IPS-18a (cell line): ENCODE measurements around the gene TMEM100.

Experiments used
- H3K27ac ChIP-seq: one replicate; pipeline ENCODE4 v1.5.1; 2013; ENCODE audit warnings: low read length
- H3K27me3 ChIP-seq: one replicate; pipeline ENCODE4 v1.6.1; 2013; ENCODE audit warnings: mild to moderate bottlenecking, low read length; ENCODE audit not compliant: control insufficient read depth, insufficient read depth
- H3K36me3 ChIP-seq: one replicate; pipeline ENCODE4 v1.6.1; 2013; ENCODE audit warnings: low read depth, low read length; ENCODE audit not compliant: control insufficient read depth
- H3K4me1 ChIP-seq: one replicate; pipeline ENCODE4 v1.6.1; 2013; ENCODE audit warnings: low read depth, low read length; ENCODE audit not compliant: control insufficient read depth
- H3K4me3 ChIP-seq: one replicate; pipeline ENCODE4 v1.5.1; 2013; ENCODE audit warnings: low read length
- H3K9ac ChIP-seq: one replicate; pipeline ENCODE4 v1.6.1; 2013; ENCODE audit warnings: mild to moderate bottlenecking, low read length, moderate library complexity
- H3K9me3 ChIP-seq: one replicate; pipeline ENCODE4 v1.6.1; 2013; ENCODE audit warnings: low read depth, low read length; ENCODE audit not compliant: control insufficient read depth

The TMEM100 gene, protein sequence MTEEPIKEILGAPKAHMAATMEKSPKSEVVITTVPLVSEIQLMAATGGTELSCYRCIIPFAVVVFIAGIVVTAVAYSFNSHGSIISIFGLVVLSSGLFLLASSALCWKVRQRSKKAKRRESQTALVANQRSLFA

DNA sequence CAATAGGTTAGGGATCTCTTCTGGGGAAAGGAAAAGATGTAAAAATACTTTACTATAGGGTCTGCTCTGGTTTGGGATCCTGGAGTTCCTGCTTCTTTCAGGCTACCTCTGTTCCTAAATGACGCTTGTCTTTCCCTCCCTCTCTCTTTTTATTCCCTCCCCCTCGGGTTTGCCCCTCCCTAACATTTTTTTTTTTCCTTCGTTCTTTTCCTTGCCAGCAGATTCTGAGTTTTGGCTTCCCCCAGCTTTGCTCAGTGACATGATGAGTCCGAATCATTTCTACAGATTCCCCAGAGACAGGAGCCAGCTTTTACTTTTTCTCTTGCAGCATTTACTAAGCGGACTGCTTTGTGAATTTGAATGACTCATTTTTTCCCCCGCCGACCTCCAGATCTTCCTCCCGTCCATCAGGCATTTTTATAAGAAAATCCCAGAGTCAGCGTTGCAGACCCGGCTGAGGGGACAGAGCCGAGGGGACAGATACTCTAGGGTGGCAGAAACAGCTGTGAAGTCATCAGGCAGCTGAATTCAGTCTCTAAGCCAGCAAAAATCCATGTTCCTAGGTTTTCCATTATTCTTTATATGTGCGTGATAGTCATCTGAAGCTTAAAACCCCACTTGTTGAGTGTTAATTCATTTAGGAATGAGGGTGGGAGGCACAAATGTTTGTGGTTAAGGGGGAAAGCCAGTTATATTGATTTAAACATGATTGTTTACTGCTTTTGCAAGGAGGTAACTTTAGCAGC, at the start of gene TMEM100:
Gene TMEM100, minus strand, starts transcription at position 123 of the 746 bp plus-strand sequence. CDS start 1,794 bp downstream, outside the sequence.
- Histone ChIP-seq H3K4me1 (peaks cover 20% of the 10 kb centered on the region), H3K27me3 (no peaks in the 10 kb centered on the region), H3K9ac (peak within 1 kb of the TSS; percentile 40), H3K4me3 (peak within 1 kb of the TSS; percentile 53), H3K36me3 (no peaks in the 10 kb centered on the region), H3K9me3 (no peaks in the 10 kb centered on the region), H3K27ac (no peak within 1 kb of the TSS)

DNA sequence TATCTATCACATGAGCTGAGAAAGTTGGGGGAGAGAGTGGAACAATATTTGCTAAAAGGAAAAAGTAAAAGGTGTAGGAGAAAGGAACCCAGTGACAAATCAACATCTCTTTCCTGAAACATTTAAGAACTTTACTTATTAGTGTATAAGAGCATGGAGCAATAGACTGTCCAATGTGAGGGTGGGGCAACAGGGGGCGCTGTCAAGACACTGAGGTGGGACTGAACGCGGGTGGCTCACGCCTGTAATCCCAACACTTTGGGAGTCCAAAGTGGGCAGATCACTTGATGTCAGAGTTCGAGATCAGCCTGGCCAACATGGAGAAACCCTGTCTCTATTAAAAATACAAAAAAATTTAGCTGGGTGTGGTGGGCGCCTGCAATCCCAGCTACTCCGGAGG, 49.4 kb upstream of the TMEM100 start:
- H3K9ac ChIP-seq = no peak overlapping the region
- no peaks in the 10 kb centered on the region for H3K36me3 ChIP-seq
- H3K4me3 ChIP-seq = no peak overlapping the region
- H3K4me1 ChIP-seq = no peaks in the 10 kb centered on the region
- H3K27ac ChIP-seq = no peak overlapping the region
- H3K27me3 ChIP-seq = no peaks in the 10 kb centered on the region
- no peaks in the 10 kb centered on the region for H3K9me3 ChIP-seq

DNA sequence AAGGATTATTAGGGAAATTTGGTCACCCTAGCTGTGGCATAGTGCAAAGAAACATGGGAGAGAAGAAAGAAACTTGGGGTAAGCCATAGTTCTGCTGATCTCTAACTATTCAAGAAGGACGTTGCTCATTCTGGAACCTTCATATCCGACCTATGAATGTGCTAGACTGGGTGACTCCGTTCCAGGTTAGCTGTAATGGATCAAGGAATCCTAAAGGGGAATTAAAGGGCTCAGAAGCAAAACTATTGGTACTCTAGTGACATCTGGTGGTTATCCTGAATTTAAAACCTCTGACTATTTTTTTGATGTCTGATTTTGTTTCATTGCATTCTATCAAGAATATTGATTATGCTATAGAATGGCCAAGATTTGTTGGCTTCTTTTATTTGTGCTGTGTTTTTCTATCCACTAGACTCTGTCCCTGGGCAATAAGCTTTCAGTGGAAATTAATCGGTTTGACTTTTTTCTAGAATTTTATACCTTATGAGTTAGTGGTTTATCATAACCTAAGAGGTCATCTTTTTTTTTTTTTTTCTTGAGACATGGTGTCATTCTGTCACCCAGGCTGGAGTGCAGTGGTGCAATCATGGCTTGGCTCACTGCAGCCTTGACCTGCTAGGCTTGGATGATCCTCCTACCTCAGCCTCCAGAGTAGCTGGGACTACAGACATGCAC, 47.7 kb upstream of the TMEM100 start:
- Histone ChIP-seq H3K27ac (no peak overlapping the region), H3K4me3 (no peak overlapping the region), H3K27me3 (no peaks in the 10 kb centered on the region), H3K9ac (no peak overlapping the region), H3K9me3 (no peaks in the 10 kb centered on the region), H3K4me1 (no peaks in the 10 kb centered on the region), H3K36me3 (no peaks in the 10 kb centered on the region)

DNA sequence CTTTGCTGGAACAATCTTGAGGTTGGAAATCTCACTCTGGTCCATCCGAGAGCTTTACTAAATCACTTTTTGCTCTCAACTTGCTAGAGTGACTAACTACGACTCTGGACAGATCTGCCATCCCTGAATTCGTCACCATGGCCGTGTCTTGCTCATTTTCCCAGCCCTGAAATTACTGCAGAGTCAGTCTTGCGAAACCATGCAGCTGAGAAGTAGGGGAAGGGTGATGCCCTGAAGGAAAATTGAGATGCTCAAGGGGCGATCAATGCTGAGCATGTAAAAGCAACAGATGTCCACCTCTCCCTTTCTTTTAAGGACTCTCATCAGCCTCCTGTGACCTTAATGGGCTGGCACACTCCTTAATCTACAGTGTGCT, 46.9 kb upstream of the TMEM100 start:
- Histone ChIP-seq H3K4me3 (no peak overlapping the region), H3K4me1 (no peaks in the 10 kb centered on the region), H3K27me3 (no peaks in the 10 kb centered on the region), H3K27ac (no peak overlapping the region), H3K9me3 (no peaks in the 10 kb centered on the region), H3K9ac (no peak overlapping the region), H3K36me3 (no peaks in the 10 kb centered on the region)

DNA sequence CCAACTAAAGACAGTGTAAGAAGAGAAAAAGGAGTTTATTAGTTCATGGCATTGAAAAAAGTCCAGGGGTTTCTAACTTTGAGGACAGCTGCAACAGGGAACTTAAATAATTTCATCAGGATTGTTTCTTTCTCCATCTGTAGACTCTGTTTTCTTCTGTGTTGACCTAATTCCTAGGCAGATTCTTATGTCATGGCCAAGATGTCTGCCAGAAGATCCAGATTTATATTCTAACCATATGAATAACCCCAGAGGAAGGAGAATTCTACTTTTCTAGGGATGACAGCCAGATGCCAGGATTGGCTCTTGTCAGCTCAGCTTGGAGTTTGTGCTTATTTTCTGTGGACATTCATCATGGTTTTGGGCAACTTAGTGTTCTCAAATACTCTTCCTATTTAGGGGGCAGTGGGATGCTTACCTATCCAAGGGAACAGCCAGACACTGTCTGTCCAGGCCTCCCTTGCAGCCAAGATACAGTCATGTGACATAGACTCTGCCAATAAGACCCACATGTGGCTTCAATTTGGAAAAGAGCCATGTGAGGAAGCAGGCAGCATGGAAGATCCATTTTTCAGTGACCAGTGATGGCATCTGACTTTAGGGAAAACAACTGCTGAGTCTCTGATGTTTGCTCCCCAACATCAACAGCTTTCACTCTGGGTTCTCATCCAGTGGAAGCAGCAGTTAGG, 46.4 kb upstream of the TMEM100 start:
- Histone ChIP-seq H3K36me3 (no peaks in the 10 kb centered on the region), H3K4me3 (no peak overlapping the region), H3K27ac (no peak overlapping the region), H3K27me3 (no peaks in the 10 kb centered on the region), H3K9me3 (no peaks in the 10 kb centered on the region), H3K4me1 (no peaks in the 10 kb centered on the region), H3K9ac (no peak overlapping the region)

DNA sequence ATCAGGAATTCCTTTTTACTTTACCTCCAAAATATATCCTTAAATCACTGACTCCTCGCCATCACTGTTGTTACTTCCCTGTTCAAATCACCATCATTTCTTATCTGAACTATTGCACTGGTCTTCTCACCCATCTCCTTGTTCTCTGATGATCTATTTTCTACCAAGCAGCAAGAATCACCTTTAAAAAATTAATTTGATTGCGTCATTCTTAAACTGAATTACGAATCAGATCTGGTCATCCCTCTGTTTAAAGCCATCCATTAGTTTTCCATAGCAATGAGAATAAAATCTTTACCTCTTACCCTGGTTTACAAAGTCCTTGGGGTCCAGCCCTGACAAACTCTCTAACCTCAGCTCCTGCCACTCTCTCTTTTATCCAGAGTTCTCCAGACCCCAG, 42.8 kb upstream of the TMEM100 start:
- H3K4me3 ChIP-seq = no peak overlapping the region
- no peaks in the 10 kb centered on the region for H3K9me3 ChIP-seq
- H3K36me3 ChIP-seq = no peaks in the 10 kb centered on the region
- no peak overlapping the region for H3K27ac ChIP-seq
- H3K4me1 ChIP-seq = no peaks in the 10 kb centered on the region
- H3K9ac ChIP-seq = no peak overlapping the region
- no peaks in the 10 kb centered on the region for H3K27me3 ChIP-seq

DNA sequence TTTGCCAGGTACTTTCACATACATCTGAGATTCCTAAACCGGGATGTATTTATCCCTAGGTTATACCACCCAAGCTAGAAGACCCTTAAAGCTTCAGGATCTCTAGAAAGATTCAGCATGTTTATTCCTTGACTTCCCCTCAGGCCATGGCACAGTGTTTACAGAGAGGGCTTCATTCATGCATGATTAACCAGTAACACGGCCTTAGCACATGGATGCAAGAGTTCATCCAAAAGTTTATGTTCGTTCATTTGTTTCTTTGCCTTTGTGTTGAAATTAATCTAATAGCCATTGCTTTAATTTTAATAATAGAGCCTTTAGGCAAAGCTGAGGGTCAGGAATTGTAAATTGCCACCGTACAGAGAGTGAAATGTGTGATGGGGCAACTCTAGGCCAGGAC, 41.9 kb upstream of the TMEM100 start:
- Histone ChIP-seq H3K36me3 (no peaks in the 10 kb centered on the region), H3K4me3 (no peak overlapping the region), H3K9ac (no peak overlapping the region), H3K27ac (no peak overlapping the region), H3K9me3 (no peaks in the 10 kb centered on the region), H3K4me1 (no peaks in the 10 kb centered on the region), H3K27me3 (no peaks in the 10 kb centered on the region)

DNA sequence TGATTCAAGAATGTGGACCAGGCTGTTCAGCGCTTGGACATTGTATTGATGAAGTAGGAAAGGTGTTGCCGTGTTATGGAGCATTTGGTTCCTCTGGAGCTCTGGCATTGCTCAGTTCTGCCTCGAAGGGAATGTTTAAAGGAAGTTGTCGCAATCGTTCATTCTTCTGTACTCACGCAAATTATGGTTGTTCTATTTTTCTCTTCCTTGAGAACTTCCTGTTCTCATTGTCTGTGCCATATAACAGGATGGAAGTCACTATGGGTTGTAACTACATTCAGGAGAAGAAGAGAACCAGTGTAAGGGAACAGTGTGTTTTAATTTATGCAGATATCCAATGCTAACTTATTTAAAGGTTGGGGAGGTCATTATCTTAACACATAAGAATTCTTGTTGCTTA, 41.2 kb upstream of the TMEM100 start:
- H3K9me3 ChIP-seq = no peaks in the 10 kb centered on the region
- H3K27me3 ChIP-seq = no peaks in the 10 kb centered on the region
- no peak overlapping the region for H3K4me3 ChIP-seq
- H3K4me1 ChIP-seq = no peaks in the 10 kb centered on the region
- H3K36me3 ChIP-seq = no peaks in the 10 kb centered on the region
- H3K9ac ChIP-seq = no peak overlapping the region
- H3K27ac ChIP-seq = no peak overlapping the region

DNA sequence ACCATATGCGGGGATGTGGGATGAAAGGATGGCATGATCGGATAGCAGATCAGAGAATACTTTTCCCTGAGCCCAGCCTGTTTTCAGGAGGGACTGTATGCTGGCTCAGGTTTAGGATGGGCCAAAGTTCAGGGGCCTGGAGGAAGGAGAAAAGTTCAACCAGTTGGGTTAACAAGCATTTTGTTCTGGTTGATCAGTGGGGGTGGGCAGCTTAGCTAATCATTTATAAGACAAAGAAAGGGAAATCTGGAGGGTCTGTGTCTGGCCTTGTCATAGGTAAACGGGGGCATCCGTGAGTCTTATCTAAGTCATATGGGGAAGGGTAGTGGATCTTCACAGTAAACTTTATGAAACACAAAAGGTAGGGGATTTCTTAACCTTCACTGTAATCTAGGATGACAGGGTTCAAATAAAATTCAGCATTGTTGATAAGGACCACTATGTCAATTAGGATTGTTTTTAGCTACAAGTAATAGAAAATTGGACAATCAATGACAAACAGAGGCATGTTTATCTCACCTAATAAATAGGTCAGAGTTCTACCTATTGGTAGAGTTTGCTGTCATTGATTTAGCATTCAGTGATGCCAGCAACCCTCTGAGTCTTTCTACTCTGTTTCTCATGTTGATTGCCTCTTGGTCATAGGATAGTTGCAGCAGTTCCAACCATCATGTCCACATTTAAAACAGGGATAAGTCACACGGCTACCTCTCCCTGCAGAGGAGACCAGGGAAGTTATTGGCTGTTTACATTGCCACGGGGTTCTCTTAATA, 39.6 kb upstream of the TMEM100 start:
- Histone ChIP-seq H3K9ac (no peak overlapping the region), H3K36me3 (no peaks in the 10 kb centered on the region), H3K27ac (no peak overlapping the region), H3K4me3 (no peak overlapping the region), H3K4me1 (no peaks in the 10 kb centered on the region), H3K9me3 (no peaks in the 10 kb centered on the region), H3K27me3 (no peaks in the 10 kb centered on the region)

DNA sequence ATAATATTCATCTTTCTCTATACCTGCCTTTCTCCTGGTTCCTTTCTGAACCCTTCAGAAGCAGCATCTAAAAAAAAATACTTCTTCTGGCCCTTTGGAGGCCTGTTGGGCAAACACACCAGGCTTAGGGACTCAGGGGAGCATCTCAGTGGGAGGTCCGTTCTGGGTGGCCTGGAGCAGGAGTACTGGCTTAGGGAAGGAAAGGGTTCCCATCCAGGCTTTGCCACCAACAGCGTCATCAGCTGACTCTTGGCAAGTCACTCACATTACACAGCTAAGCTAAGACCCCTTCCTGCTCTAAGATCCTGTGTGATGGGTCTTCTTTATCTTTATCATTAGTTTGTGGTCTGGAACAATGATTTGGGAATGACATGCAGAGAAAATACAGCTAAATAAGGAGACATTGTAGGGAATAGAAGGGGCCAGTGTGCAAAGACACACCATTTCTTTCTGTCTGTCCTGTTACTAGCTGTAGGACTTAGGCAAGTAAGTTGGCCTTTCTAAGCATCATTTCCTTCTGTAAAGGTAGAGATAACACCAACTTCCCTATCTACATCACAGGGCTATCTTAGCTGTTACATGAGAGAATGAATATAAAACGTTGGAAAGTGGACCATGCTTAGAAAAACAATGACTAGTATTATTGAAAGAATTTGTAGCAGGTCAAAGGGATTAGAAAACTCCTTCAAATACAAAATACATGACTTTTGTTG, 38.1 kb upstream of the TMEM100 start:
- H3K4me3 ChIP-seq = no peak overlapping the region
- no peaks in the 10 kb centered on the region for H3K9me3 ChIP-seq
- no peak overlapping the region for H3K9ac ChIP-seq
- H3K27ac ChIP-seq = no peak overlapping the region
- no peaks in the 10 kb centered on the region for H3K36me3 ChIP-seq
- no peaks in the 10 kb centered on the region for H3K4me1 ChIP-seq
- H3K27me3 ChIP-seq = no peaks in the 10 kb centered on the region
